NCI-H748 treated with DMSO at 0.1 percent for 48 hours (cell line): ENCODE data around the gene TDP1.
A peak's percentile ranks its signal among the peaks of the same experiment; 100 is the strongest.

Experiments used
- DNase-seq: peaks from one replicate; lab custom pipeline; 2025; lab: John Stamatoyannopoulos, UW

Gene TDP1

DNA sequence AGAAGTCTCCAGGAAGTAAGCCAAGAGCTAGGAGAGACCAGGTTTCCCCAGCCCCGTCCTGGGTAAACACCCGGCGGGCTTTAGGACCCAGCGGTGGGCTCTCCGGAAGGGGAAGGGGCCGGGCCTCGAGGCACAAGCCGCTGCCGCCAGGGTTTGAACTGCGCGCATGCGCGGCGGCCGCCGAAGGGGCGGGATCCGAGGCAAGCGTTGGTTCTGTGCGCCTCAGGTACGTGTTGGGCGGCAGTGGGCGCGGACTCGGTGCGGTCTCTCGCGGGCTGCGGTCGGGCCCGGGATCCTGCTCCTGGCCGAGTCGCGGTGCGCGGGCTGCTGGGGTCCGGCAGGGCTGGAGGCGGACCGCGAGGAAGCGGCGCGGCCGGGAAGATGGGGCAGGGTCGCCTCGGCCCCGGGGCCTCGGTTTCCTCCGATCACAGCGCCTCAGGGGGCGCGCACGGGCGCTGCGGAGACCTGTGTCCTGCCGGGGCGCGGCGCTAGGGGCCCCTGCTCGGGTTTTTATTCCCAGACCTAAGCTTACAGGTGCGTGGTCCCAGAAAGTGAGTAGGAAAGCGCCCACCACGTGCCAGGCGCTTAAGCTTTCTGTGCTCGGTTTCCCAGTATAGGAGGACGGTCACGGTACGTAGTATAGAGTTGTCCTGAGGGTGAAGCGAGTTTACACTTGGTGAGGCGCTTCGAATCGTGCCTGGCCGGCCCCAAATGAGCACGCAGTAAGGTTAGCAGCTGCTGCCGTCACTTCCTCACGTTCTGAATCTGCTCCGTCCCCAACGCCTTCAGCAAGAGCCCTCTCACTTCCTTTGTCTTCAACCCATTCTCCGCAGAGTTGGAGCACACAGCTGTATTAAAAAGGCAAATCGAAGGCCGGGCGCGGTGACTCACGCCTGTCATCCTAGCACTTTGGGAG lies at the start of gene TDP1:
TSS of gene TDP1 (plus strand) at position 183 of the 916 bp plus-strand sequence. CDS start 7,188 bp downstream, outside the sequence.
- peak; percentile 97 for DNase-seq

DNA sequence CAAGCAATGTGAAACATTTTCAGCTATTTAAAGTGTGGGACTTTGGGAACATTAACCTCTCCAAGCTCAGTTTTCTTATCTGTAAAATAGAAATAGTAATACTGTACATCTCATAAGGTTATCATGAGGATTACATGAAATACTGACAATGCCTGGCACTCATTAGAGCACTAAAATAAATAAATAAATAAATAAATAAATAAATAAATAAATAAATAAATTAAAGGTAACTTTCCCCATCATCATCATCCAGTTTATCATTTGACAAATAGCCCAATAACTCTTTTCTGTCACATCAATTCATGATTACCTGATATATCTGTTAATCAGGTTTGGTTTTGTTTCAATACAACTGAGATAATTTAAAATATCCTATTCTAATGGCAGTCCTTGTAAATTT lies 49.7 kb upstream of the TDP1 start:
- no peak for DNase-seq

DNA sequence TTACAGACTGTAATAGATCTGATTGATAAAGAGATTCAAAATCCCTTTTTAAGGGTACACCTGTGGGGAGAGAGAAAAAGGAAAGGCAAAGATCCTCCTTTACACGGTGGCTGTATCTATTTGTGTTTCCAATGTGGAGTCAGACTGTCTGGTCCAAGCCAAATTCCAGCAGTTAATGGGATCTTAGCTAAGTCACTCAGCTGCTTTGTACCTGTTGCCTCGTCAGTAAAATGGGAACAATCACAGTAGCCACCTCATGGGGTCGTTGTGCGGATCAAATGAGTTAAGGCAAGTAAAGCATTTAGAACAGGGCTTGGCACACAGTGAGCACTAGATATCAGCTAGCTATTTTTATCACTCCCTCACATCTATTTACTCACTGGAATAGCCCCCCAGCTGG lies 48.1 kb upstream of the TDP1 start:
- DNase-seq, result peak; percentile 62

DNA sequence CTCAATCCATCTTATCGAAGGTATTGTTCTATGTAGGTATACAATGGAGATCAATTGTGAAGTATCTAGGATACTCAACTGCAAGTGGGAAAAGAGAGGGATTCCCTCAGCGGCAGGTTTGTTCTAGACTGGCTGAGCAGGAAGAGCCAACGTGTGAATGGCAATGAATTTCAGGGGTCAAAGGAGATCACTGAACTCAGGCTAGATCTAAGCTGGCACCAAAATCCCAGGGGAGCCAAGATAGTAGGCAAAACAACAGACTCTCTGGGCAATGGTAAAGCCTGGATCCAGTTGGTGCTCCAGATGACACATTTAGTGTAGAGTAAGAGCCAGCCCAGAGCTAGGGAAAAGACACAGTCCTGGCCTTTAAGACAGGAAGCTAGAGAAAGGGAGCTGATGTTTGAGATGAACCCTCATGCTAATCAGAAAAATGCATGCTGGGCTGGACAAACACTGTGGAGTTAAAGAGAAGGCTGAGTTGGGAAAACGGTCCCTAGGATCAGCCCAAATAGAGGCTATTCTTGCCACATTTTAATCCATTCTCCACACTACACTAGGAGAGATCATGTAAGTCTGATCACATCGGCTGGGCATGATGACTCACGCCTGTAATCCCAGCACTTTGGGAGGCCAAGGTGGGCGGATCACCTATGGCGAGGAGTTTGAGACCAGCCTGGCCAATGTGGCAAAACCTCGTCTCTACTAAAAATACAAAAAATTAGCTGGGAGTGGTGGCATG lies 46.8 kb upstream of the TDP1 start:
- no peak for DNase-seq

DNA sequence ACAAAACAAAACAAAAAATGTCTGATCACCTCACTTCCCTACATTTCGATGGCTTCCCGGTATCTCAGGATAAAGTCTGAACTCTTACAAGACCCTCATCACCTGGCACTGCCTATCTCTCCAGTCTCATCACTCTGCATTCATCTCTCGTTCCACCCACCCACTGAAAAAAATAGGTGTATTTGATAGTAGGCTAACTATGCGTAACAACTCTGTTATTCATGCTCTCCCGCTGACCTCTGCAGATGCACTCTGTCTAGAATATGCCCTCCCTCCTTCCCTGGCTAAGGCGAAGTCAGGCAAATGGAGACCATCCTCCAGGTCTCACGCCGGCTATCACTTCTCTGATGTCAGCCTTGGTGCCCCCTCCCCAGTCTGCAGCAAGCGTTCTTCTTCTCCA lies 46.1 kb upstream of the TDP1 start:
- no peak for DNase-seq

DNA sequence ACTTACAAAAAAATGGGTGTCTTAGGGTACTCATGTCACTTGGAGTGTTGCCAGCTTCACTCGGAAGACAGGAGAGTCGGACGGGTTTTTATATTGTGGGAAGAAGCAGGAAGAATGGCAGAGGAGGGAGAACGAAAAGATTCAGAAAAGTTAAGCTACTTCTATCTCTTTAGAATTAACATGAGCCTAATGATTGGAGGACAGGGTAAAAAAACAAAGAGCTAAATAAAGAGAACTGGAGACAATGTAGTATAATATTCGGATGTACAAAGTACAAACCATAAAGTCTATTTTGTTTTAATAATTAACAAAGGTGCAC lies 45.1 kb upstream of the TDP1 start:
- no peak for DNase-seq

DNA sequence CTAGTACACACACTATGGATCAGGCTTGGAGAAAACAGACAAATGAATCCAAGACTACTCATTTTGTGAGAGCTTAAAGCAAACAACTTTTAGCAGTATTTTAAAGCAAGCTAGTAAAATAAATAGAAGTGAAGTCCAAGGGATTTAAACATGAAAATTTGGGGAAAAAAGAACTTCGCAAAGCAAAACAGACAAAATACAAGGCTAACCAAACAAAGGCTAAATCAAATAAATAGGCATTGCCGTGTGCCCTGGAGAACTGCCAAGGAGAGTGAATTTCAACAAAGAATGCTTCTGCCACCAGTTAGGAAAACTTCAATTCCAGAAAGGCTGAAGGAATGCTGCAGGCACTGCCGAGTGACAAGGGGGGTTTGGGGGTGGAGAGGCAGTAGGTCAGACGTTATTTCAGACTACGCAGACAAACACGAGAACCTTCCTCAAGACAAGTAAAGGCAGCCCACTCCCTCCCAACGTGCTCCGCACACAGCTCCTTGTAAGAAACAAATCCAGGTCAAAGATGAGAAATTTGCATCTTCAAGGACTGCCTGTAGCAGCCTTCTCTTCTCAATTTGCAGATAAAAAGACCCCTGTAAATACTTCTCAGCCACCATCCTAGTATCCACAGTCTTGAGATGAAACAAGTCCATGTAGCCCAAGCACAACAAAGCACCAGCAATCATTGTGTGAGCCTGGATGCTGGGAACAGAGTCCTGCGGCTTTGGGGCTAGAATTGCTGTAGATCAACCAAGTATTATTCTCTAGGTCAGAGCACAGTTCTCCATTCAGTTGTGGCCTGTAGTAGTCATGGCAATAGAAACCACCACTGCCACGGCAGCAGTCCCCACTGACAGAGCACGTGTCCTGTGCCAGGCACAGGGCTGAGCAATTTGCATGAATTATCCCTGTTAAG lies 44.5 kb upstream of the TDP1 start:
- no peak for DNase-seq

DNA sequence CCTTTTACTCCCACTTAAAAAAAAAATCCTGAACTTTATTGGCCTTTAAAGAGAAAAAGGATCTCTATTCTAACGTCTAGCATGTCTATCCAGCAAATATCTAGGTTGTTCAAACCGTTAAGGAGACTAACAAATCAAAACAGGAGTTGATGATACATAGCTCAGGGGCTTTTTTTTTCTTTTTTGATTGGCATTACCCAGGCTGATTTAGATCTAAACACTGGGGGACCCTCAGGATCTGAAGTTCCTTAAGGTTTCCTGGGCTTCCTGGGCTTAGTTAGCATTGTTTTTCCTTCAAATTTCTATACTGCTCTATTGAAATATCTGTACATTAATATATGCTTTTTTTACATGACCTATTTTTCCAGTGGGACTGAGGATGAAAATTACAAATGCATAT lies 43.5 kb upstream of the TDP1 start:
- DNase-seq, result no peak

DNA sequence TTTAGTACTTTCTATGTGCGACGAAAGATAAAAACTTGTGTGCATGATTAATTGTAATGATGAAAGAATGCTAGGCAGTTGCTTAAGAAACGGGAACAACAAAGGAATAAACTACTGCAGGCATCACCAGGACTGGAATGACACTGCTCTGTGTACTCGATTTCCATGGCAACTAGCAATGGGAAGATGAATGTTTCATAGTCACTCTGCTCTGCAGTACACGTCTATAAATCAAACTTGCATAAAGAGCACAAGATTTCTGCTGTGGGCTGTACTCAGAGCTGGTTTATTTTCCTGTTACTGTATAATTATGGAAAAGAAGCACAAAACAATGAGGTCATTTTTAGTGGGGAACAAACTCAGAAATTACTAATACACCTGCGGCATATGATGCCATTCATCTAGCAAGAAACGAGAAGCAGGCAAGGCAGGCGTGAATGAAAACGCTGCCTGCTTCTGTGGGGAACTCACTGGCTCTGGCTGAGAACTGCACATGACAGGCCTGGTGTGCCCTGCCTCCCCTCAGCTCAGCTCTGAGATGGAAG lies 43.0 kb upstream of the TDP1 start:
- DNase-seq, result peak; percentile 90

DNA sequence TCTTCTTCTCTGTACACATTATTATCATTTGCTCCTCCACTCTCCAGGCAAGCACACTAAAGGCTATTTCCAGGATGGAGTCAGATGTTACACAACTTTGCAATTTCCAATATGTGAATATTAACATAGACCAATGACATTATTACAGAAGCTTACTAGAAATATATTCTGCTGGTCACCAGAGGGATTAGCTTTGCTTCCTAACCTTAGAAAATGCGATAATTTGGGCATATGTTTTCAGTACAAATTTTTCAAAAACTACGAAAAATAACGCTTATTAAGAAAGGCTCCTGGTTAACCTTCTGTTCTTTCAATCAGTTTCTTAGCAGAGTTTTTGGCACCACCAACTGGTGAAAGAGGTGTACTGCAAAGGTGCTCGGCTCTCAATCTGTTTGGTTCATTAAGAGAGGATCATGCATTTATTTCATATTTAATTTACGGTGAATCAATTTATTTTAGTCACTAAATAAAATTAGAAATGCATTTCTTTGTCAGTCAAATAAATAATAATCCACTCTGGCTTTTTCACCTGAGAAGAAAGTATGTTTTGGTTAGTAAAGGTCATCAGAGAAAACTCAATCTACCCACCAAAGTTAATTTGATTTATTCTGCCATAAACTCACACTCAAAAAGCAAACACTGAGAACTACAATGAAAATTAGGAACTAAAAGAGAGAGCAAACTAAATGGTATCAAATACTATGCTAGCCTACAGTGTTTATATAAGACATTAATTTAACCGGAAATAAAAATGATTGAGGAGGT lies 40.4 kb upstream of the TDP1 start:
- peak; percentile 76 for DNase-seq

DNA sequence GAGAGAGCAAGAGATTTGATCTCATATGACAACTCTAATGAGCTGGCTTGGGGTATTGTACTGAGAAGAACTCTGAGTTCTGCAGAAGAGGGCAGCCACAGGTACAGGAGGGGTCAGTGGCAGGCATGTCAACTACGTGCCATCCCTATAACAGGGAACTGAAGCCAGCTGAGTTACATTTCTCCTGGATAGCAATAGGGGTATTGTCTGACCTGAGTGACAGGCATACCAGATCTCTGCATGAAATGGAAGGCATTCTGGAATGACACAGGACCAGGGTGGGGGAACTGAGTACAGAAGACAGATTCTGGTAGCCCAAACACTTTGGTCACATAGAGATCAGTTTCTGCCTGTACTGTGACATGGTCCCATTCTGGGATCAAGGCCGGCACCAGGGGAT lies 37.0 kb upstream of the TDP1 start:
- no peak for DNase-seq

DNA sequence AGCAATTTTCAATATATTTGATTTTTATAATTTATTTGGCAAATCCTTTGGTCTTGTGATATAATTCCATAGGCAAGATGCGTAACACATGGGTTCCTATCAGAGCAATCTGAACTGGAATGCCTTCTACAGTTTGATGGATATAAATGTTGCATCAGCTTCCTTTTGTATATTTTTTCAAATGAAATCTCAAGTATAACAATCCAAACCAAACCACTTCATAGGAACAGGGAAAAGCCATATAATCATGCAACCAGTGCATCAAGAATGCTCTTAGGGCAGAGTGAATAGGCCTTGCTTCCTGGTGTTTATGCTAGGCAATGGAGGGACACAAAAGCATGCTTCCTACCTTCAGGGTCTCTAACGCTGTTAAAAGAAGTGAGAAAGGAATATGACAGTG lies 35.7 kb upstream of the TDP1 start:
- DNase-seq, result no peak

DNA sequence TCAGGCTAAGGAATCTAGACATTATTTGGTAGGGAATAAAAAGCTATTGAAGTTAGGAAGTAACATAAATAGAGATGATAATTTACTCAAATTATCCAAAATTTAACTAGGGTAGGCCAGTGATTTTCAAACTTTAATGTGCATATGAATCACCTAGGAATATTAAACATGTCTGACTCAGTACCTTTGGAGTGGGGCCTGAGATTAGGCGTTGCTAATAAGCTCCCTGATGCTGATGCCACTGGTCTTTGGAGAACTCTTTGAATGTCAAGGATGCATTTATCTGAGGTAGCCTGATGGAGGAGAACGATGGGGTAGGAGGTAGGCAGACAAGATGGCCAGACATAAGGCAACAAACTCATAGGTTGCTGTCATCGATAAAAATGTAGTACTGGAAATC lies 34.4 kb upstream of the TDP1 start:
- DNase-seq, result no peak

DNA sequence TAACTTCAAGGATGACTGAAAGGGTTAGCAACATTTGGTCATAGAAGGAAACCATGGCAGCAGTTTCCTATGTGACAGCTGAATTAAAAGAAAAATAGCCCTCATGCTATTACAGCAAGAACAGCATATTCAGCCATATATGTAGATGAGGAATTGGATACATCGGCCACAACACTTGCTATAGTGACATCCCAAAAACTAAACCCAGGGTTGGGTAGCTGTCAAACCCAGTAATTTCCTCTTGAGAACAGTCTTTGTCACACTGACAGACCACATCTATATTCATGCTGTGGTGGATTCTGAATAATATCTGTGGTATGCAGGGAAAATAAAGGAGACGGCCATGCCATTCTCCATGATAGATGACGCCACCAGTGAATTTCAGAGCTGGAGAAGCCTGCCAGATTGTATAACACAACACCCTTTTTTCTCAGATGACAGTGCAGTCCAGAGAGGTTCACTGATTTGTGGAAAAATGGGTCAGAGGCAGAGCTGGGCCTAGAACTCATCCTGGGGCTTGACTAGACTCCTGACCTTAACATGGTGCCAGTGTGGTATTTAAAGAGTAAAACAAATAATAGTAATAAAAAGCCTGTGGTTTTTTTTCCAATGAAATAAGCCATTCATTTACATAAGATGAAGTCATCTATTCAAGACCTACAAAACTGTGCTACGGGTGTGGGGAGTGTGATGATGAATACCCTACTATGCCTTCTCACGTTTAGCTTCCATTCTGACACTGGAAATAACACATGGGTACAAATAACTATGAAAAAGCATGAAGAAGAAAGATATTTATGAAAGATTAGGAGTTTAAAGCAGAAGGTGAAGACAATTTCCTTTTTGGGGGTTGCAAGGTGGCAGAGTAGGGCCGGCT lies 33.5 kb upstream of the TDP1 start:
- no peak for DNase-seq

DNA sequence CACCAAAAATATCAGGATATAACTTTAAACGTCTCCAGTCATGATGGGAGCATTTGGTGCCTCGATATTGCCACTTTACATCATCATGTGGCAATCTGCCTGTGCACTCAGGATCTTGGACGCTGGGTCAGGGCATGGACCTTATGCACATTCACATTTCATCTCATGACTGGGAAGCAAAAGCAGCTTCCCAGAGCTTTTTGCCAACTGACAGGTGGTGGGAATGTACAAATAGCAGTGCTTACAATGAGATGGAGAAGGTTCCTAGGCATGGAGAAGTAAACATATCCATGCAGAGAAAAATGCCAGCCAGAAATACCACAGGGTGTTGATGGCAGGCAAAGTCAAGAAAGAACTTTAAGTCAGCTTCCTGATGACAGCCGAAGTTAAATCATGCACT lies 31.5 kb upstream of the TDP1 start:
- no peak for DNase-seq

DNA sequence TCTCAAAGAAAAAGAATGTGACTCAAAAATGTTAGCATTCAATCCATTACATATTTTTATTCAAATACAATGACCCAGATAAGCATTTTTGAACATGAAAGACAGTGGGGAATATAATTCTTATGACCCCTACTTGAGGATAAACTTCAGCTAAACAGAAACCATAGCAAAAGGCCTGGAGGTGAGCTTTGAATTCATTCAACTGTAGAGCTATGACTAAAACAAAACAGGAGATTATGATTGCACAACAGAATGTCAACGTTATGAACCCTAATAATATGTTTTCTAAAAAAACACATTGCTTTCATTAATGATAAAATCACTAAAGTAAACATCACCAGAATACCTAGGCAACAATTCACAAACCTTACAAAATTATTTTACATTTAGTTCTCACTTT lies 29.0 kb upstream of the TDP1 start:
- no peak for DNase-seq

DNA sequence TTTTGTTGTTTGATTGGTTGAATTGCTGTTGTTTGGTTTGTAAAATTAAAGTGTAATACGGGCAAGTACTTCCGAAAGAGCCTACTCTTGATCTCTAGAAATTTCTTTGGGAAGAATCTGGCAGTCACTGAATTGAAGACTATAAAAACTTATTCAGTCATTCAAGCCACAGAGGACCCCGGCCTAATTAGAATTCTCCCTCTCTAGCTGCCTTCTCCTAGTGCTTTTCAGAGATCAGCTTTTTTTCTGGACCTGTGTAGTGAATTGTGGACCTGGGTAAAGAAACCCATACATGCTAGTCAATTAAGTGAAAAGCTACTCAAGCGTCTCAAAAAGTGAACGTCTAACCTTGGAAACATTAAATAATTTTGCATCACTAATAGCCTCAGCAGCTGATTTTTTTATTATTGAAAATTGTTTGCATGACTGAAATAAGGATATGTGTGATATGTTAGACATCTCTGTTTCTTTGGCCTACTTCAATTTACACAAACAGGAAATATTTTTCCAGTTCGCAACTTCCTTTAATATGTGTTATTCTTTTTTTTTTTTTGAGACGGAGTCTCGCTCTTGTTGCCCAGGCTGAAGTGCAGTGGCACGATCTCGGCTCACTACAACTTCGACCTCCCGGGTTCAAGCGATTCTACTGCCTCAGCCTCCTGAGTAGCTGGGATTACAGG lies 28.4 kb upstream of the TDP1 start:
- DNase-seq, result no peak

DNA sequence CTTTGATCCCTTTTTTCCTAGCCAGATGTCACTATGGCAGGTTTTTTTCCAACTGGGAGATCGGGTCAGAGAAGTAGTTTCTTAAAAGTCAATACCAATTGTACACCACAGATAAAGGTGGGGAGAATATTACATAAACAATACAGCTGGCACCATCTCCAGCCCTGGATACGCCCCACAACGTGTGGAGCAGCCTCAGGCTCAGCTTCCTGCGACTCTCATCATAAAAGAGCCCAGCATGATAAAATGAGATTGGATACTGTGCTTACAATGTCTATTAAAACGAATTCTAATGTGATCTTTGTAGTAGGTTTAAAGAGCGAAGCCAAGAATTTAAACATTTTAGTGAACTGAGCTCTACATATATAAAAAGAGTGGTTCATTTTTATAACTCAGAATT lies 22.7 kb upstream of the TDP1 start:
- DNase-seq, result peak; percentile 33

DNA sequence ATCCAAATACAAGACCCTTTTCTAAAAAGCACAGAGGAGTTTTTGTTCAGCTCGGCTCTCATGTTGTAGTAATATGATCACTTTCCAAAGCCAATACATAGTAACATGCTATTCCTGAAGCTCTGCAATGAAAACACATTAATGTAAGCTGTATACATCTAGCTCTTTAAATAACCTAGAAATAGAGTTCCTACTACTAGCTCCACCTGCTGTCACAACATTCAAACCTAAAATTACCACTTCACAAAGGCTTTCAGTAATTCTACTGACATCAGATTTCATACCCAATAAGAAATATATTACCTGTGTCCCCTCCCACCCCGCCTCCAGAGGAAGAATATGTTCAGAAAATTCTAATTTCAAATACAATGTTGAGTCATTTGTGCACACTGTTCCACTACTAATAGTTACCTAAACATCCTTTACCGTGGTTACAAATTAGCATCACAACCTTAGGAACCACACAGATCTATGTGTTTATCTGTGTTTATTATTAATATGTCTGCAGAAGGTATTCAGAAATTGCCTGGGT lies 19.0 kb upstream of the TDP1 start:
- peak; percentile 29 for DNase-seq
